CD14-positive monocyte (primary cell): ENCODE results near the gene TPGS2. TPM values are rescaled to one million over a fixed set of nuclear protein-coding genes. Genes with fewer than 3 reads are reported as not detected.

ENCODE experiments used
- DNase-seq, 3 donors: peaks; one replicate each; pipeline ENCODE4 v3.0.0-alpha.2; 2011 to 2022
- H2AFZ ChIP-seq: 2 replicates; pipeline ENCODE4 v1.6.0; 2012; ENCODE audit warnings: mild to moderate bottlenecking, low read depth, low read length, inconsistent platforms; ENCODE audit not compliant: insufficient read depth, poor library complexity, severe bottlenecking
- H3K27ac ChIP-seq, 2 donors: 1 replicate in 1 of 2; 2 replicates in 1 of 2; pipeline ENCODE4 v1.5.1; 2012 to 2013; ENCODE audit warnings: low read length in 2 of 2, control low read depth in 1 of 2, inconsistent platforms in 1 of 2, low read depth in 1 of 2, mild to moderate bottlenecking in 1 of 2
- H3K27me3 ChIP-seq, 2 donors: one replicate each; pipeline versions ENCODE4 v1.6.0 to v1.6.1; 2011 to 2013; ENCODE audit warnings: low read length in 2 of 2; ENCODE audit not compliant: control insufficient read depth in 2 of 2, insufficient read depth in 2 of 2
- H3K36me3 ChIP-seq, 2 donors: replicated peaks in 1 of 2; 1 replicate in 1 of 2; 2 replicates in 1 of 2; pipeline versions ENCODE4 v1.5.1 to v1.6.1; 2012 to 2013; ENCODE audit warnings: low read length in 2 of 2, control low read depth in 1 of 2, inconsistent platforms in 1 of 2, mild to moderate bottlenecking in 1 of 2; ENCODE audit not compliant: insufficient read depth in 2 of 2, control insufficient read depth in 1 of 2
- H3K4me1 ChIP-seq, 2 donors: 1 replicate in 1 of 2; 2 replicates in 1 of 2; pipeline versions ENCODE4 v1.5.1 to v1.6.1; 2012 to 2013; ENCODE audit warnings: low read length in 2 of 2, control low read depth in 1 of 2, inconsistent platforms in 1 of 2, mild to moderate bottlenecking in 1 of 2, moderate library complexity in 1 of 2; ENCODE audit not compliant: insufficient read depth in 2 of 2, control insufficient read depth in 1 of 2
- H3K4me2 ChIP-seq: replicated peaks from 2 replicates; pipeline ENCODE3; 2012; ENCODE audit warnings: low read length, moderate library complexity, mild to moderate bottlenecking; ENCODE audit not compliant: poor library complexity, severe bottlenecking; ENCODE audit errors: extremely low read depth
- H3K4me3 ChIP-seq, 3 experiments: fragments of 200-600 bp in 1 of 3; sonication (generic) in 1 of 3; replicated peaks in 1 of 3; 1 replicate in 2 of 3; 2 replicates in 1 of 3; pipeline ENCODE4 v1.5.1; 2011 to 2013; ENCODE audit warnings: low read length in 3 of 3, mild to moderate bottlenecking in 3 of 3, control low read depth in 2 of 3, low read depth in 2 of 3, inconsistent platforms in 1 of 3, moderate library complexity in 1 of 3
- H3K79me2 ChIP-seq: 2 replicates; pipeline ENCODE4 v1.6.0; 2012; ENCODE audit warnings: mild to moderate bottlenecking, control low read depth, inconsistent platforms, low read length, moderate library complexity; ENCODE audit not compliant: insufficient read depth
- H3K9ac ChIP-seq: 2 replicates; pipeline ENCODE4 v1.6.0; 2017; ENCODE audit warnings: low read length, mild to moderate bottlenecking; ENCODE audit not compliant: insufficient read depth, poor library complexity, severe bottlenecking
- H3K9me3 ChIP-seq, 2 donors: replicated peaks in 1 of 2; 1 replicate in 1 of 2; 2 replicates in 1 of 2; pipeline versions ENCODE4 v1.5.1 to v1.6.1; 2012 to 2013; ENCODE audit warnings: low read length in 2 of 2, control low read depth in 1 of 2; ENCODE audit not compliant: control insufficient read depth in 1 of 2, insufficient read depth in 1 of 2
- H4K20me1 ChIP-seq: 2 replicates; pipeline ENCODE4 v1.6.0; 2012; ENCODE audit warnings: mild to moderate bottlenecking, low read length, control low read depth, moderate library complexity; ENCODE audit not compliant: insufficient read depth
- H3K27ac Mint-ChIP-seq, 7 donors: one replicate each; pipeline ENCODE4 v1.8.0; 2020; ENCODE audit warnings: mild to moderate bottlenecking in 7 of 7, mixed read lengths in 7 of 7, moderate library complexity in 6 of 7, inconsistent platforms in 2 of 7
- H3K27me3 Mint-ChIP-seq, 3 donors: one replicate each; pipeline ENCODE4 v1.8.0; 2021 to 2022; ENCODE audit warnings: low read depth in 3 of 3, mild to moderate bottlenecking in 3 of 3, mixed read lengths in 3 of 3, moderate library complexity in 3 of 3, inconsistent platforms in 1 of 3
- H3K36me3 Mint-ChIP-seq, 2 donors: one replicate each; pipeline ENCODE4 v1.8.0; 2020; ENCODE audit warnings: mixed read lengths in 2 of 2, inconsistent platforms in 1 of 2, mild to moderate bottlenecking in 1 of 2
- H3K4me1 Mint-ChIP-seq: one replicate; pipeline ENCODE4 v1.8.0; 2020; ENCODE audit warnings: mild to moderate bottlenecking, mixed read lengths
- H3K4me3 Mint-ChIP-seq, 2 donors: one replicate each; pipeline ENCODE4 v1.8.0; 2020; ENCODE audit warnings: mild to moderate bottlenecking in 2 of 2, mixed read lengths in 2 of 2, moderate library complexity in 1 of 2
- H3K9me3 Mint-ChIP-seq, 7 donors: one replicate each; pipeline ENCODE4 v1.8.0; 2020 to 2022; ENCODE audit warnings: mixed read lengths in 7 of 7, mild to moderate bottlenecking in 6 of 7, moderate library complexity in 6 of 7, inconsistent platforms in 2 of 7
- WGBS: methylation state at CpG from one replicate; pipeline ENCODE4 v1.1.5; 2013; ENCODE audit warnings: missing lambda C conversion rate; ENCODE audit not compliant: insufficient coverage; 5-methylcytosine and 5-hydroxymethylcytosine counted together
- intact Hi-C, 2 donors: fragments of 100-400 bp; cut with micrococcal nuclease; formaldehyde crosslinking; loops; one replicate each; pipeline versions ENCODE4 v1.15.0 to v1.15.1; 2023
- polyA plus RNA-seq, 3 donors: library from polyadenylated mRNA; depleted of rRNA in 1 of 3; unstranded in 2 of 3; stranded (reverse) in 1 of 3; fragments of 300-500 nt in 2 of 3; fragments of >200 nt in 1 of 3; fragmentation: Illumina TruSeq in 2 of 3; gene quantifications; 1 replicate in 2 of 3; 2 replicates in 1 of 3; pipeline ENCODE4 v1.2.3, GENCODE V29; 2012 to 2021
- TF ChIP-seq, protein P1 (sequence below): fragments of 200-600 bp; IDR thresholded peaks from one replicate; pipeline ENCODE4 v1.8.0; 2022; ENCODE audit warnings: antibody characterized with exemption, mild to moderate bottlenecking

The TPGS2 gene
- polyA plus RNA-seq, 3 donors, result 27.6 to 50.1 (median 41.5) TPM

GRCh38 chr18:36856815-36857214, 28.0 kb upstream of the TPGS2 start:
- no peaks in the 10 kb centered on the region for H4K20me1 ChIP-seq
- Mint-ChIP-seq H3K4me3 (no peak overlapping the region), H3K9me3 (peaks cover 4 to 14% (median 8%) of the 10 kb centered on the region in 7 donors), H3K36me3 (peaks cover 28 to 30% of the 10 kb centered on the region in 2 donors), H3K27me3 (peaks cover 0 to 1% (median 0%) of the 10 kb centered on the region in 3 donors), H3K4me1 (no peaks in the 10 kb centered on the region), H3K27ac (no peak overlapping the region)
- H3K4me2 ChIP-seq, result no peak overlapping the region
- H3K9ac ChIP-seq, result no peak overlapping the region
- TF ChIP-seq, protein P1, sequence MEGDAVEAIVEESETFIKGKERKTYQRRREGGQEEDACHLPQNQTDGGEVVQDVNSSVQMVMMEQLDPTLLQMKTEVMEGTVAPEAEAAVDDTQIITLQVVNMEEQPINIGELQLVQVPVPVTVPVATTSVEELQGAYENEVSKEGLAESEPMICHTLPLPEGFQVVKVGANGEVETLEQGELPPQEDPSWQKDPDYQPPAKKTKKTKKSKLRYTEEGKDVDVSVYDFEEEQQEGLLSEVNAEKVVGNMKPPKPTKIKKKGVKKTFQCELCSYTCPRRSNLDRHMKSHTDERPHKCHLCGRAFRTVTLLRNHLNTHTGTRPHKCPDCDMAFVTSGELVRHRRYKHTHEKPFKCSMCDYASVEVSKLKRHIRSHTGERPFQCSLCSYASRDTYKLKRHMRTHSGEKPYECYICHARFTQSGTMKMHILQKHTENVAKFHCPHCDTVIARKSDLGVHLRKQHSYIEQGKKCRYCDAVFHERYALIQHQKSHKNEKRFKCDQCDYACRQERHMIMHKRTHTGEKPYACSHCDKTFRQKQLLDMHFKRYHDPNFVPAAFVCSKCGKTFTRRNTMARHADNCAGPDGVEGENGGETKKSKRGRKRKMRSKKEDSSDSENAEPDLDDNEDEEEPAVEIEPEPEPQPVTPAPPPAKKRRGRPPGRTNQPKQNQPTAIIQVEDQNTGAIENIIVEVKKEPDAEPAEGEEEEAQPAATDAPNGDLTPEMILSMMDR, result no peak
- no peak overlapping the region for H3K27ac ChIP-seq
- no peak for DNase-seq
- H3K36me3 ChIP-seq, result no peaks in the 10 kb centered on the region
- peaks cover 4 to 7% of the 10 kb centered on the region in 2 donors for H3K9me3 ChIP-seq
- no peaks in the 10 kb centered on the region for H3K79me2 ChIP-seq
- intact Hi-C loops, result no loop called here
- no peaks in the 10 kb centered on the region for H3K27me3 ChIP-seq
- no peak overlapping the region for H3K4me3 ChIP-seq
- no peaks in the 10 kb centered on the region for H3K4me1 ChIP-seq
- no peak overlapping the region for H2AFZ ChIP-seq
- no CpG with 5 or more reads among the region's 1 CpG for WGBS

- no peaks in the 10 kb centered on the region for H3K36me3 ChIP-seq
- Mint-ChIP-seq H3K4me1 (no peaks in the 10 kb centered on the region), H3K27ac (no peak overlapping the region), H3K9me3 (peaks cover 6 to 16% (median 8%) of the 10 kb centered on the region in 7 donors), H3K4me3 (no peak overlapping the region), H3K36me3 (peaks cover 27 to 38% of the 10 kb centered on the region in 2 donors), H3K27me3 (no peaks in the 10 kb centered on the region)
- no peak overlapping the region for H3K4me3 ChIP-seq
- no peaks in the 10 kb centered on the region for H4K20me1 ChIP-seq
- no peaks in the 10 kb centered on the region for H3K4me1 ChIP-seq
- no peaks in the 10 kb centered on the region for H3K79me2 ChIP-seq
- TF ChIP-seq, protein P1, result no peak
- no peak overlapping the region for H3K4me2 ChIP-seq
- no CpG with 5 or more reads among the region's 2 CpGs for WGBS
- H3K9ac ChIP-seq, result no peak overlapping the region
- H3K27ac ChIP-seq, result no peak overlapping the region
- no peak overlapping the region for H2AFZ ChIP-seq
- intact Hi-C loops, result no loop called here
- DNase-seq, result no peak
- H3K9me3 ChIP-seq, result peaks cover 4 to 7% of the 10 kb centered on the region in 2 donors
- no peaks in the 10 kb centered on the region for H3K27me3 ChIP-seq
Observed at GRCh38 chr18:36851202-36851590, 22.4 kb upstream of the TPGS2 start.
